ENCODE results near the gene BCL2L13.
A peak's percentile ranks its signal among the peaks of the same experiment; 100 is the strongest.
"Not testable (repeated sequence)": the region's sequence is repeated elsewhere in the genome, so short reads cannot be mapped to it uniquely, and the experiment has no call there.

The BCL2L13 gene

DNA sequence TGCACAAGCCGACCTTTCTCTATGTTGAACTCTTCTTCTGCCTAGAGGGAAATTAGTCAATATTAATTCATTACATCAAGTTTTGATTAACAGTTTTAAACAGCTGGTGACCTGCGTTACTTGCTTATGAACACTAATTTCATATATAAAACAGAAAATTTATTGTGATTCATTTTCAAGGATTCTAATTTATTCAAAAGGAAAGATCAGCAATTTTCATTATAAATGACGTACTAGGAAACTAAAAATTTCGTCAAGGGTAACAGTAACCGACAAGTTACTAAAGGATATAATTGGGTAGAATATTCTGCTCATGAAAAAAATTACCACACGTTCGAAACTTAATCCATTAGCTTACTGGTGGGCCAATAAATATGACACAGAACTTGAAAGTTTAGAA, 25.3 kb upstream of the BCL2L13 start:
- peaks cover 14% of the 10 kb centered on the region for H3K36me3 ChIP-seq (ENCODE audit: control insufficient read depth, insufficient read depth, low read length)
- no peaks in the 10 kb centered on the region for H3K4me1 ChIP-seq (ENCODE audit: control insufficient read depth, insufficient read depth, low read length)
- no peak overlapping the region for H3K27ac ChIP-seq (ENCODE audit: low read depth, low read length)
- no peak overlapping the region for H3K9ac ChIP-seq (ENCODE audit: low read length)
- no peaks in the 10 kb centered on the region for H3K27me3 ChIP-seq (ENCODE audit: control insufficient read depth, insufficient read depth, low read length)
- H3K4me3 ChIP-seq (ENCODE audit: low read length), result no peak overlapping the region

DNA sequence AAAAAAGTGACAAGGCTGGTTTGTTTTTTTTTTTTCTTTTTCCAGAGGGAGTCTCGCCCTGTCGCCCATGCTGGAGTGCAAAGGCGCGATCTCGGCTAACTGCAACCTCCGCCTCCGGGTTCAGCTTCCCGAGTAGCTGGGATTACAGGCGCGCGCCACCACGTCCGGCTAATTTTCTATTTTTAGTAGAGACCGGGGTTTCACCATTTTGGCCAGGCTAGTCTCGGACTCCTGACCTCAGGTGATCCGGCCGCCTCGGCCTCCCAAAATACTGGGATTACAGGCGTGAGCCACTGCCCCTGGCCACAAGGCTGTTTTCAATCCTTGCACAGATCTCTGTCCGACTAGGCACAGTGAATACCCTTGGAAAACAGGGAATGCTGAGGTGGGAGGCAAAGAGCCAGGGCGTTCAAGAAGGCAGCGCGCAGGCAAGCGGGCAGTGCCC, 10.6 kb upstream of the BCL2L13 start:
- H3K27me3 ChIP-seq (ENCODE audit: control insufficient read depth, insufficient read depth, low read length), result no peaks in the 10 kb centered on the region
- peaks cover 8% of the 10 kb centered on the region for H3K4me1 ChIP-seq (ENCODE audit: control insufficient read depth, insufficient read depth, low read length)
- peak overlapping the region; percentile 100 for H3K9ac ChIP-seq (ENCODE audit: low read length)
- peak overlapping the region; percentile 96 for H3K27ac ChIP-seq (ENCODE audit: low read depth, low read length)
- peaks cover 3% of the 10 kb centered on the region for H3K36me3 ChIP-seq (ENCODE audit: control insufficient read depth, insufficient read depth, low read length)
- H3K4me3 ChIP-seq (ENCODE audit: low read length), result peak overlapping the region; percentile 100

DNA sequence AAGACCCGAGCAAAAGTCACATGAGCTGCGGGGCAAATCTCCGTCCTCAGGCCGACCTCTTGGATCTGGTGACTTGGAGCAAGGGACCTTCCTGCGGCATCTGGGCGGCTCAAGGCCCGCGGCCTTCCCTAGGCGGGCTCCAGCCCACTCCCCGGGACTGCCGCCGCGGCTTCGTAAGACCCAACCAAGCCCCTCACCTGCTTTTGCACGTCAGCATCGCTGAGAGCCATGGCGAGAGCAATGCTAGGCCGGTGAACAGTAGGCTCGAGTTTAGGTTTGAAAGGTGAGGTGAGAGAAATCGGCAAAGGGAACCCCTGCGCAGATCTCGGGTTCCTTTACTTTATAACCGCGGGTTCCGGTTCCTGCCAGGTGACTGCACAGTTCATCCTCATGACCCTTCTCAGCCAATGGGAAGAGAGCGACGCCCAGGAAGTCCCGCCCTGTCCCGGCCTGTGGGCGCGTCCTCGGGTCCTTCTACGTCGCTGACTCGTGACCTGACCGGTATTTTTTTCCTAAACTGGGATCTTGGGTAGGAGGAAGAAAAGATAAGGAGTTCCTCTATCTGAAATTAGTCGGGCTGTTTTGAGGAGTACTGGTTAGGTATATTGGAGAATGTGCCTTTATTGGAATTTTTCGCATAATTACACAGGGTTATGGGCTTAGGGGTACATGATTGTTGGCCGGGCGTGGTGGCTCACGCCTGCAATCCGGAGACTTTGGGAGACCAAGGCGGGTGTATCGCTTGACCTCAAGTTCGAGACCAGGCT, 10.0 kb upstream of the BCL2L13 start, which contains the start of gene ATP6V1E1:
Gene ATP6V1E1, minus strand, starts transcription at position 344 of the 767 bp plus-strand sequence. Its CDS starts 114 bp downstream, at position 230.
- Histone ChIP-seq H3K36me3 (ENCODE audit: control insufficient read depth, insufficient read depth, low read length) (peaks cover 3% of the 10 kb centered on the region), H3K4me3 (ENCODE audit: low read length) (peak within 1 kb of the TSS; percentile 100), H3K4me1 (ENCODE audit: control insufficient read depth, insufficient read depth, low read length) (peaks cover 8% of the 10 kb centered on the region)

DNA sequence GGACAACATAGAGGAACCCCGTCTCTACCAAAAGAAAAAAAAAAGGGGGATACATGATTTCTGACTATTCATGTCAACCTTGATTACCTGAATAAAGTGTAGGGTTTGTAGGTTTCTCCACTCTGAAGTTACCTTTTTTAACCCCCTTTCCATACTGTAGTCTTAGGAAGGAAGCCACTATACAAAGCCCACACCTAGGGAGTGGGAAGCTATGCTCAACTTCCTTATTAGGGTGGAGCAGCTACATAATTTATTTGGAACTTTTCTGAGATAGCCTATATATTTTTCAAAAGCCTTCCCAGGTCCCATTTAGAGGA, 9.4 kb upstream of the BCL2L13 start:
- H3K9ac ChIP-seq (ENCODE audit: low read length), result peak overlapping the region; percentile 66
- peak overlapping the region; percentile 89 for H3K4me3 ChIP-seq (ENCODE audit: low read length)
- H3K27ac ChIP-seq (ENCODE audit: low read depth, low read length), result peak overlapping the region; percentile 96
- no peaks in the 10 kb centered on the region for H3K27me3 ChIP-seq (ENCODE audit: control insufficient read depth, insufficient read depth, low read length)
- peaks cover 3% of the 10 kb centered on the region for H3K36me3 ChIP-seq (ENCODE audit: control insufficient read depth, insufficient read depth, low read length)
- peaks cover 8% of the 10 kb centered on the region for H3K4me1 ChIP-seq (ENCODE audit: control insufficient read depth, insufficient read depth, low read length)

More for the DNA sequence above, 10.0 kb upstream of the BCL2L13 start, which contains the start of gene ATP6V1E1:
- H3K27ac ChIP-seq (ENCODE audit: low read depth, low read length), result peak within 1 kb of the TSS; percentile 96
- no peaks in the 10 kb centered on the region for H3K27me3 ChIP-seq (ENCODE audit: control insufficient read depth, insufficient read depth, low read length)
- peak within 1 kb of the TSS; percentile 100 for H3K9ac ChIP-seq (ENCODE audit: low read length)

DNA sequence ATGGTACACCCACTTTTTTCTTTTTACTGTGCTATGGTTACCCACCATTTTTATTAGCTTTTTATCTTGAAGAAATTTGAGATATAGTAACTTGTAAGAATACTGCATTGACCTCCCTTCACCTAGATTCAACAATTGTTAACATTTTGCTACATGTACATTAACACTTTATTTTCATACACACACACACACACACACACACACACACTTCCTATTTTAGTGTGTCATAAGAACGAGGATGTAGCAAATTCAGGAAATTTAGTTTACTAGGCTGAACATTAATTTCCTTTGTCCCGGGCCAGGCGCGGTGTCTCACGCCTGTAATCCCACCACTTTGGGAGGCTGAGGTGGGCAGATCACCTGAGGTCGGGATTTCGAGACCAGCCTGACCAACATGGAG, 8.9 kb upstream of the BCL2L13 start:
- H3K4me3 ChIP-seq (ENCODE audit: low read length), result no peak overlapping the region
- H3K9ac ChIP-seq (ENCODE audit: low read length), result no peak overlapping the region
- peaks cover 8% of the 10 kb centered on the region for H3K4me1 ChIP-seq (ENCODE audit: control insufficient read depth, insufficient read depth, low read length)
- peaks cover 3% of the 10 kb centered on the region for H3K36me3 ChIP-seq (ENCODE audit: control insufficient read depth, insufficient read depth, low read length)
- no peaks in the 10 kb centered on the region for H3K27me3 ChIP-seq (ENCODE audit: control insufficient read depth, insufficient read depth, low read length)
- H3K27ac ChIP-seq (ENCODE audit: low read depth, low read length), result no peak overlapping the region

DNA sequence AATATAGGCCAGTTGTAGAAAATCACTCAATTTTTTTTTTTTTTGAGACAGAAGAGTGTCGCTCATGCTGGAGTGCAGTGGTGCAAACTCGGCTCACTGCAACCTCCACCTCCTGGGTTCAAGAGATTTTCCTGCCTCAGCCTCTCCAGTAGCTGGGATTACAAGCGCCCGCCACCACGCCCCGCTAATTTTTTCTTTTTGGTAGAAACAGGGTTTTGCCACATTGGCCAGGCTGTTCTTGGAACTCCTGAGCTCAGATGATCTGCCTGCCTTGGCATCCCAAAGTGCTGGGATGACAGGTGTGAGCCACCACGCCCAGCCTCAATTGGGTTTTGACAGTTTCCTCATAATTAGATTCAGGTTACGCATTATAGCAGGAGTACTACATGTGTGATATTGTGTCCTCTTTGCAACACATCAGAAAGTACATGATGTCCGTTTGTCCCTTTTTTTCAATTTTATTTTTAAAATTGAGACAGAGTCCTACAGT, 7.4 kb upstream of the BCL2L13 start:
- Histone ChIP-seq H3K27me3 (ENCODE audit: control insufficient read depth, insufficient read depth, low read length) (no peaks in the 10 kb centered on the region), H3K9ac (ENCODE audit: low read length) (no peak overlapping the region), H3K36me3 (ENCODE audit: control insufficient read depth, insufficient read depth, low read length) (peaks cover 3% of the 10 kb centered on the region), H3K4me1 (ENCODE audit: control insufficient read depth, insufficient read depth, low read length) (peaks cover 8% of the 10 kb centered on the region), H3K4me3 (ENCODE audit: low read length) (no peak overlapping the region), H3K27ac (ENCODE audit: low read depth, low read length) (no peak overlapping the region)

DNA sequence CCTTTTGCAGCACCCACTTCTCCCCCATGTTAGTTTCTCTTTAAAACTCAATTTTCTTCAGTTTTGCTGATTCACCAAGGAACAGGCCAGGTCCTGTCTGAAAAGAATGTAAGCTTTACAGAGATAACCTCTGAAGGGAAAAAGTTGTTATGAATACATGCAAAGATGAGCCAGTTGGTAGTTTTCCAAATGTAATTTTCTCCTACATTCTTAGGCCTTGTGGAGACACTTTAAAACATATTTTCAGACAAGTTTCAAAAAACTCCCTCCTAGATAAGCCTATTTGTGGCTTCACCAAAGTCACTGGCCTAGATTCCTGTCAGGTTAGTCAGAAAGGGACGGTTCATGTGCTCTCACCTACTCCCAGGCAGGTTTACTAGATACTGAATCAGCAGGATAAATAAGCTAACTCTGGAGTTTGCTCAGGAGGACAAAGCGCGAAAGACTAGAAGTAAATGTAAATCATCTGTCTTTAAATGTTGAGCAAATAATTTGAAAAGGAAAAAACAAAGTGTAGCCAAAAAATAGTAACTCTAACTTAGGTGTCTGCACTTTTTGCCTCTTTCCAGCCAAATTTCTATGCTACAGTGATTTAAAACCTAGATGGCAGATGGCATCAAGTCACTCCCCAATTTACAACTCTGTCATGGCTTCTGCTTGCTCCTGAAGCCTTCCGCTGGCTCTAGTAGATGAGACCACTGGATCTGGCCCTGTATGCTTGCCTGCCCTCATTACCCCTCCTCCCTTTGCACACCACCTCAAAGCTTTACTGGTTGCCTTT, 5.2 kb upstream of the BCL2L13 start:
- Histone ChIP-seq H3K4me1 (ENCODE audit: control insufficient read depth, insufficient read depth, low read length) (peaks cover 11% of the 10 kb centered on the region), H3K4me3 (ENCODE audit: low read length) (no peak overlapping the region), H3K27ac (ENCODE audit: low read depth, low read length) (no peak overlapping the region), H3K27me3 (ENCODE audit: control insufficient read depth, insufficient read depth, low read length) (no peaks in the 10 kb centered on the region), H3K36me3 (ENCODE audit: control insufficient read depth, insufficient read depth, low read length) (peaks cover under 1% of the 10 kb centered on the region), H3K9ac (ENCODE audit: low read length) (no peak overlapping the region)

DNA sequence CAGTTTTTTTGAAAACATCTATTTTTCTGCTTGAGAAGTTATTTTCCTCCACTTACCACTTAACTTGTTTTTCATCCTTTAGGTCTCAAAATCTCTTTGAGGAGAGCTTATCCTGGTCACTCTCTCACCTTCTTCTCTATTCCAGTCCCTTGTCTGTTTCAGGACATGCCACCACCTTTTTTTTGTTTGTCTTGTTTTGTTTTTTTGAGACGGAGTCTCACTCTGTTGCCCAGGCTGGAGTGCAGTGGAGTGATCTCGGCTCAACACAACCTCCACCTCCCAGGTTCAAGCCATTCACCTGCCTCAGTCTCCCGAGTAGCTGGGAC, 4.6 kb upstream of the BCL2L13 start:
- no peaks in the 10 kb centered on the region for H3K36me3 ChIP-seq (ENCODE audit: control insufficient read depth, insufficient read depth, low read length)
- no peaks in the 10 kb centered on the region for H3K27me3 ChIP-seq (ENCODE audit: control insufficient read depth, insufficient read depth, low read length)
- H3K4me3 ChIP-seq (ENCODE audit: low read length), result no peak overlapping the region
- H3K27ac ChIP-seq (ENCODE audit: low read depth, low read length), result no peak overlapping the region
- H3K9ac ChIP-seq (ENCODE audit: low read length), result no peak overlapping the region
- H3K4me1 ChIP-seq (ENCODE audit: control insufficient read depth, insufficient read depth, low read length), result peaks cover 10% of the 10 kb centered on the region

DNA sequence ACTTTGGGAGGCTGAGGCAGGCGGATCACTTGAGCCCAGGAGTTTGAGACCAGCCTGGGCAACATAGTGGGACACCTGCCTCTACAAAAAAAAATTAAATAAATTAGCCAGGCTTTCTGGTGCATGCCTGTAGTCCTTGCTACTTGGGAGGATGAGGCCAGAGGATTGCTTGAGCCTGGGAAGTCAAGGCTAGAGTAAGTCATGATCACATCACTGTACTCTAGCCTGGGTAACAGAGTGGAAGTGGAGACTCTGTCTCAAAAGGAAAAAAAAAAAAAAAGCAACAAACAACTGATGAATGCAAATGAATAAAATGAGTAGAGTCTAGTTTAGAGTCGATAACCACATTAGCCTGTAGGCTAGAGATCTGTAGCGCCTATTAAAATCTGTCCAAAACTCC, 3.9 kb upstream of the BCL2L13 start:
- H3K9ac ChIP-seq (ENCODE audit: low read length), result no peak overlapping the region
- no peaks in the 10 kb centered on the region for H3K36me3 ChIP-seq (ENCODE audit: control insufficient read depth, insufficient read depth, low read length)
- no peaks in the 10 kb centered on the region for H3K27me3 ChIP-seq (ENCODE audit: control insufficient read depth, insufficient read depth, low read length)
- H3K4me3 ChIP-seq (ENCODE audit: low read length), result no peak overlapping the region
- H3K27ac ChIP-seq (ENCODE audit: low read depth, low read length), result no peak overlapping the region
- H3K4me1 ChIP-seq (ENCODE audit: control insufficient read depth, insufficient read depth, low read length), result peaks cover 12% of the 10 kb centered on the region

DNA sequence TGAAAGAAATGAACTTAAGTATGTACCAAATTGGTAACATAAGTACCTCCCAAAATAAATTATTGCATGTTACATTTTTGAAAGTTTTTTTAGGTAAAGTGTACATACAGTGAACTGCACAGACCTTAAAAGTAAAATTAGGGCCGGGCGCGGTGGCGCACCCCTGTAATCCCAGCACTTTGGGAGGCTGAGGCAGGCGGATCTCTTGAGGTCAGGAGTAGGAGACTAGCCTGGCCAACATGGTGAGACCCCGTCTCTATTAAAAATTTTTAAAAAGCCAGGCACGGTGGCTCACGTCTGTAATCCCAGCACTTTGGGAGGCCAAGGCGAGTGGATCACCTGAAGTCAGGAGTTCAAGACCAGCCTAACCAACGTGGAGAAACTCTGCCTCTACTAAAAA, 1.7 kb upstream of the BCL2L13 start:
- not testable (repeated sequence) for H3K9ac ChIP-seq (ENCODE audit: low read length); H3K27me3 ChIP-seq (ENCODE audit: control insufficient read depth, insufficient read depth, low read length); H3K4me3 ChIP-seq (ENCODE audit: low read length); H3K27ac ChIP-seq (ENCODE audit: low read depth, low read length); H3K36me3 ChIP-seq (ENCODE audit: control insufficient read depth, insufficient read depth, low read length)
- H3K4me1 ChIP-seq (ENCODE audit: control insufficient read depth, insufficient read depth, low read length), result peaks cover 12% of the 10 kb centered on the region

DNA sequence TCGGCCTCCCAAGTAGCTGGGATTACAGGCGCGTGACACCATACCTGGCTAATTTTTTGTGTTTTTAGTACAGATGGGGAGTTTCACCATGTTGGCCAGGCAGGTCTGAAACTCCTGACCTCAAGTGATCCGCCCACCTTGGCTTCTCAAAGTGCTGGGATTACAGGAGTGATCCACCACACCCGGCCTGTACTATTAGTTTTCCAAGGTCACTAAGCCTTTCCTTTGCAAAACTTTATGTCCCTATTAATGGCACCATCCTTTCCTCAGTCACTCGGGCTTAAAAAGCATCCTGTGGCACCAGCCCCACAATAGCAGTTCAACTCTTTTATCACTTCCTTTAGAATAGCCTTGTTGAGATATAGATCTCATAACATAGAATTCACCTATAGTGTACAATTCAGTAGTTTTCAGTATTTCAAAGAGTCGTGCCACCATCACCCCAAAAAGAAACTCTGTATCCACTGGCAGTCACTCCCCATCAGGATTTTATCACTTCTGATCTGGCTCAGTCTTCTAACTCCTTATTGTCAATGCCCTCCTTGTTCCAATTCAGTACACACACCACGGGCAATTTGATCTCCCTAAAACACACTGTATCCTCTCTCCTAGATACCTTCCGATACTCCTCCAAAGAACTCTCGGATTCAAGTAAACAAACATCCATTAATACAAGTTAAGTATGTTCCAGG, 921 bp upstream of the BCL2L13 start:
- Histone ChIP-seq H3K4me1 (ENCODE audit: control insufficient read depth, insufficient read depth, low read length) (peaks cover 12% of the 10 kb centered on the region), H3K4me3 (ENCODE audit: low read length) (peak overlapping the region; percentile 86)

DNA sequence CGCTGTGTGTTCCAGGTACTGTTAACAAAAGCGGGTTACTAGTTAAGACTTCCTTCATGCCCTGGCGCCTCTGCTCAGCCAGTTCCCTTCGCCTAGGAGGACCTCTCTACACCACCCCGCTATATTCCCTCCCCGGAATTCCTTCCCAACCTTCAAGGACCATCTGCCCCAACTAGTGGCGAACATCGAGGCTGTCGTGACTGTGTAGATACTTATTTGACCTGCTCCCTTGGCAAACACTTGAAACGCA, 450 bp upstream of the BCL2L13 start:
- peak overlapping the region; percentile 86 for H3K4me3 ChIP-seq (ENCODE audit: low read length)

More for the DNA sequence above, 921 bp upstream of the BCL2L13 start:
- Histone ChIP-seq H3K36me3 (ENCODE audit: control insufficient read depth, insufficient read depth, low read length) (no peaks in the 10 kb centered on the region), H3K9ac (ENCODE audit: low read length) (peak overlapping the region; percentile 81), H3K27ac (ENCODE audit: low read depth, low read length) (peak overlapping the region; percentile 94), H3K27me3 (ENCODE audit: control insufficient read depth, insufficient read depth, low read length) (no peaks in the 10 kb centered on the region)

More for the DNA sequence above, 450 bp upstream of the BCL2L13 start:
- peak overlapping the region; percentile 81 for H3K9ac ChIP-seq (ENCODE audit: low read length)
- H3K4me1 ChIP-seq (ENCODE audit: control insufficient read depth, insufficient read depth, low read length), result peaks cover 12% of the 10 kb centered on the region
- H3K27ac ChIP-seq (ENCODE audit: low read depth, low read length), result peak overlapping the region; percentile 94
- no peaks in the 10 kb centered on the region for H3K36me3 ChIP-seq (ENCODE audit: control insufficient read depth, insufficient read depth, low read length)
- no peaks in the 10 kb centered on the region for H3K27me3 ChIP-seq (ENCODE audit: control insufficient read depth, insufficient read depth, low read length)

Data from rectal smooth muscle tissue (tissue), 1 donor.